Spleen (tissue), 7 donors: ENCODE results near the gene KRTAP5-3.

ENCODE experiments used
- CTCF ChIP-seq, 11 experiments: fragments of 200-600 bp in 7 of 11; fragments of 450-650 bp in 4 of 11; sonication (generic) in 4 of 11; IDR thresholded peaks in 8 of 11; conservative IDR thresholded peaks in 3 of 11; 1 replicate in 7 of 11; 2 replicates in 4 of 11; pipeline versions ENCODE4 v1.4.0 to v1.8.0; 2016 to 2021; ENCODE audit warnings: antibody characterized with exemption in 11 of 11, inconsistent platforms in 4 of 11, mild to moderate bottlenecking in 1 of 11
- POLR2A ChIP-seq, 3 donors: fragments of 450-650 bp; IDR thresholded peaks; one replicate each; pipeline ENCODE4 v1.5.1; 2017; ENCODE audit warnings: antibody characterized with exemption in 3 of 3, mild to moderate bottlenecking in 1 of 3
- POLR2AphosphoS5 ChIP-seq, 3 donors: sonication (generic); formaldehyde crosslinking; IDR thresholded peaks; one replicate each; pipeline ENCODE4 v1.5.1; 2017; ENCODE audit warnings: antibody characterized with exemption in 3 of 3
- donor health status: DM: no; HTN: no; CAD: no; lungs with moderate emphysema.
- donor health status: DM: no; HTN: no; CAD: no.
- donor health status: DM: no; HTN: no; CAD: no.

DNA sequence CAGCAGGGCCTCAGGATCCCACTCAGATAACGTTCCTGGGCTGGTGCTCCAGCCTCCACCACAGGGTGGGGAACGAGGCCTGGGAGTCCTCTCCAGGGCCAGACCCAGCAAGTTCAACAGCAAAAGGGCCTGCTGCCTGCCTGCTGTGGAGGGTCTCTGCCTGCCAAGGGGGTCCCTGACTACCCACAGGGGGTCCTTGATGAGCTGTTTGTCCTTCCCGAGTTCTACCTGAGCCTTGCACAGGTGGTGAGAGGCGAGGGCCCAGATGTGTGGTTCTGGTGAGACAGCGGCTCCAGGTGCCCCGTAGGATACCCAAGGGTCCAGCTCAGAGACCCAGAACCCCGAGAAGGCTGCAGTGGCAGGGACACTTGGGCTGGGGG, 40.6 kb downstream of the KRTAP5-3 start:
- TF ChIP-seq CTCF (IDR thresholded peaks at IDR 0.05 in 8 of 11, conservative IDR thresholded peaks at IDR 0.05 in 3 of 11) (no peak), POLR2A (IDR thresholded peaks at IDR 0.05) (no peak), POLR2AphosphoS5 (IDR thresholded peaks at IDR 0.05) (no peak)
